ENCODE results near the gene ATRAID. TPM values are rescaled to one million over a fixed set of nuclear protein-coding genes. Genes with fewer than 3 reads are reported as not detected.

Gene ATRAID
- total and polyA plus RNA-seq, 10 of the 15 experiments (the other 5 are each of a cell fraction or from before 2014, with no cell fraction given) = 65.6 to 180 (median 120) TPM

DNA sequence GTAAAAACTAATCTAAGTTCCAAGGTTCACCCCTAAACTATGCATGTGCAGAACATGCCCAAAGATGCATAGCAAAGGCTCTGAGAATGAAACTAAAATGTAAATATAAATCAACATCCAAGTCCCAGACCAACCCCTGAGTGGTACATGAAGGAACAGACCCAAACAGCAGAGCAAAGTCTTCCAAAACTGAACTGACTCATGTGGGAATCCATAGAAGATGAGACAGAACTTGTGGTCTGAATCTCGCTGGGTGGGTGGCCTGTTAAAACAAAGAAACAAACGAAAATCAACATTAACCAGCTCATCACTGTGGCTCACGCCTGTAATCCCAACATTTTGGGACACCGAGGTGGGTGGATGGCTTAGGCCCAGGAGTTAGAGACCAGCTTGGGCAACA is 29.5 kb upstream of the ATRAID start:
- no peaks in the 10 kb centered on the region for H3K36me3 ChIP-seq (ENCODE audit: control insufficient read depth in 2 of 2, insufficient read depth in 2 of 2, low read length in 1 of 2)
- H4K20me1 ChIP-seq (ENCODE audit: control insufficient read depth, insufficient read depth) = no peaks in the 10 kb centered on the region
- peaks cover 6% of the 10 kb centered on the region; the same call in 1 of the 2 replicates for H3K4me1 ChIP-seq (ENCODE audit: control insufficient read depth, insufficient read depth, low read length)
- H3K27me3 ChIP-seq (replicated peaks in 1 of 2; ENCODE audit: control insufficient read depth in 2 of 2, insufficient read depth in 2 of 2, low read length in 1 of 2) = no peaks in the 10 kb centered on the region; a peak in 1 of 4 replicates
- TF ChIP-seq JUND (IDR thresholded peaks at IDR 0.05; ENCODE audit: low read depth, low read length) = no peak
- TF ChIP-seq, protein P1, sequence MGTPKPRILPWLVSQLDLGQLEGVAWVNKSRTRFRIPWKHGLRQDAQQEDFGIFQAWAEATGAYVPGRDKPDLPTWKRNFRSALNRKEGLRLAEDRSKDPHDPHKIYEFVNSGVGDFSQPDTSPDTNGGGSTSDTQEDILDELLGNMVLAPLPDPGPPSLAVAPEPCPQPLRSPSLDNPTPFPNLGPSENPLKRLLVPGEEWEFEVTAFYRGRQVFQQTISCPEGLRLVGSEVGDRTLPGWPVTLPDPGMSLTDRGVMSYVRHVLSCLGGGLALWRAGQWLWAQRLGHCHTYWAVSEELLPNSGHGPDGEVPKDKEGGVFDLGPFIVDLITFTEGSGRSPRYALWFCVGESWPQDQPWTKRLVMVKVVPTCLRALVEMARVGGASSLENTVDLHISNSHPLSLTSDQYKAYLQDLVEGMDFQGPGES (IDR thresholded peaks at IDR 0.05) = no peak
- H3K79me2 ChIP-seq (ENCODE audit: control insufficient read depth, insufficient read depth, low read length) = no peaks in the 10 kb centered on the region
- no peak overlapping the region for H3K27ac ChIP-seq (ENCODE audit: control insufficient read depth, insufficient read depth)
- no peak overlapping the region for H3K9ac ChIP-seq (ENCODE audit: control insufficient read depth, insufficient read depth, low read length)
- FAIRE-seq (no peak), ATAC-seq (no peak), DNase-seq (ENCODE audit: low read depth, low spot score) (no peak)
- ChIA-PET CTCF (interaction anchor here (0.6 to 1.0 kb wide), 2 partner anchors 13 to 435 kb away, joined by 3 to 6 read pairs; no protein-coding TSS in a partner anchor), RAD21 (ENCODE audit: unreplicated experiment) (interaction anchor here (0.6 kb wide), 1 partner anchor 23 kb away, joined by 4 read pairs; no protein-coding TSS in a partner anchor), POLR2A (interaction anchor here (0.6 kb wide), 1 partner anchor 398 kb away, joined by 3 read pairs; no protein-coding TSS in a partner anchor), SMC1A (ENCODE audit: uncharacterized antibody, unreplicated experiment) (interaction anchor here (0.6 to 1.1 kb wide), 2 partner anchors 149 to 429 kb away, joined by 3 read pairs; no protein-coding TSS in a partner anchor)
- no peak overlapping the region for H3K4me2 ChIP-seq (ENCODE audit: control insufficient read depth, insufficient read depth)
- H3K9me3 ChIP-seq (replicated peaks; ENCODE audit: control insufficient read depth, insufficient read depth, low read length) = no peaks in the 10 kb centered on the region
- no TSS peak for BruUV-seq (replicated peaks)
- intact Hi-C loops (cut with micrococcal nuclease; ENCODE audit: unreplicated experiment) = loop anchor here (5.0 kb wide), 1 partner anchor 50 kb away; the partner anchor contains the start of gene PREB
- WGBS (ENCODE audit: insufficient coverage, insufficient replicate concordance, low lambda C conversion rate, missing lambda C conversion rate) = 36% methylated on average over 4 of the region's 4 CpGs
- no peak overlapping the region for H3K4me3 ChIP-seq
- no peak overlapping the region for H2AFZ ChIP-seq (ENCODE audit: control insufficient read depth, low read depth, low read length)
- in situ Hi-C loops (cut with MboI) = no loop called here

DNA sequence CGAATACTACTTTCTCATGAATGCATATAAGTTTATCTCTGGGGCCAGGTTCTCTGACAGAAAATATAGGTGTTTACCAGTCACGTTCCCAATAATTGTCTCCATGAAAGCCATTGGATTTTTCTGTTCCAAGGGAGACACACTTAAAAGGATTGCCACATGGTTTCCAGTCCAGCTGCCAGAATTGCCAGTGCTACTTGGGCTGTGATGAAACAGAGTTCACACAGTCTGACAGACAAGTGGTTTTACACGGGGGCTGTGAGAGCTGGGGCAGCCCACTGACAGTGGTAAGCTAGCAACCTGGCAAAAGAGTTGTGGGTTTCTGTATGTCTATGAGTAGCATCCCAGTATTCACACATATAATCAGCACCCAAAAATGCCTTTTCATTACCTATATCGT is 27.7 kb upstream of the ATRAID start:
- 36% methylated on average over 4 of the region's 4 CpGs for WGBS (ENCODE audit: insufficient coverage, insufficient replicate concordance, low lambda C conversion rate, missing lambda C conversion rate)
- RAD21 ChIA-PET (ENCODE audit: unreplicated experiment) = interaction anchor here (1.4 kb wide), 1 partner anchor 223 kb away, joined by 3 read pairs; no protein-coding TSS in a partner anchor
- no peak for TF ChIP-seq SIX5 (IDR thresholded peaks at IDR 0.05; ENCODE audit: low read depth, low read length, severe bottlenecking)
- no peak for TF ChIP-seq RBBP5 (conservative IDR thresholded peaks at IDR 0.05)
- no peak for TF ChIP-seq NR2C2 (IDR thresholded peaks at IDR 0.05; ENCODE audit: borderline replicate concordance, control insufficient read depth, insufficient read length, low read depth)
- no peak for TF ChIP-seq BCL11A (IDR thresholded peaks at IDR 0.05; ENCODE audit: low read depth, low read length)
- TF ChIP-seq EED (IDR thresholded peaks at IDR 0.05; ENCODE audit: low read depth) = no peak
- no peak for TF ChIP-seq TBL1XR1 (IDR thresholded peaks at IDR 0.05; ENCODE audit: low read depth, low read length)
- TF ChIP-seq, protein P2, sequence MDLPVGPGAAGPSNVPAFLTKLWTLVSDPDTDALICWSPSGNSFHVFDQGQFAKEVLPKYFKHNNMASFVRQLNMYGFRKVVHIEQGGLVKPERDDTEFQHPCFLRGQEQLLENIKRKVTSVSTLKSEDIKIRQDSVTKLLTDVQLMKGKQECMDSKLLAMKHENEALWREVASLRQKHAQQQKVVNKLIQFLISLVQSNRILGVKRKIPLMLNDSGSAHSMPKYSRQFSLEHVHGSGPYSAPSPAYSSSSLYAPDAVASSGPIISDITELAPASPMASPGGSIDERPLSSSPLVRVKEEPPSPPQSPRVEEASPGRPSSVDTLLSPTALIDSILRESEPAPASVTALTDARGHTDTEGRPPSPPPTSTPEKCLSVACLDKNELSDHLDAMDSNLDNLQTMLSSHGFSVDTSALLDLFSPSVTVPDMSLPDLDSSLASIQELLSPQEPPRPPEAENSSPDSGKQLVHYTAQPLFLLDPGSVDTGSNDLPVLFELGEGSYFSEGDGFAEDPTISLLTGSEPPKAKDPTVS (IDR thresholded peaks at IDR 0.05; ENCODE audit: low read depth, low read length) = no peak
- no peak for TF ChIP-seq ZZZ3 (IDR thresholded peaks at IDR 0.05; ENCODE audit: control insufficient read depth, insufficient read length, low read depth)
- no peak for TF ChIP-seq GATAD2B (conservative IDR thresholded peaks at IDR 0.05; ENCODE audit: low read depth)
- TF ChIP-seq WRNIP1 (IDR thresholded peaks at IDR 0.05; ENCODE audit: borderline replicate concordance, low read depth, low read length) = no peak
- no peak for TF ChIP-seq CEBPB (IDR thresholded peaks at IDR 0.05; ENCODE audit: borderline replicate concordance in 1 of 2, low read depth in 2 of 2, low read length in 2 of 2)
- no peak for TF ChIP-seq SMC3 (IDR thresholded peaks at IDR 0.05; ENCODE audit: borderline replicate concordance, low read length)
- no peak for TF ChIP-seq NFXL1 (IDR thresholded peaks at IDR 0.05; ENCODE audit: borderline replicate concordance)
- TF ChIP-seq RUNX3 (IDR thresholded peaks at IDR 0.05; ENCODE audit: low read length) = no peak
- intact Hi-C loops (cut with micrococcal nuclease; ENCODE audit: unreplicated experiment) (loop anchor here (5.0 kb wide), 1 partner anchor 52 kb away; the partner anchor contains the start of gene PREB), in situ Hi-C loops (cut with MboI) (no loop called here)
- SMC1A ChIA-PET (ENCODE audit: uncharacterized antibody, unreplicated experiment) = interaction anchor here (1.2 kb wide), 1 partner anchor 8 kb away, joined by 3 read pairs; no protein-coding TSS in a partner anchor
- FAIRE-seq (no peak), ATAC-seq (no peak), DNase-seq (ENCODE audit: low read depth, low spot score) (no peak)
- Histone ChIP-seq H3K27me3 (replicated peaks in 1 of 2; ENCODE audit: control insufficient read depth in 2 of 2, insufficient read depth in 2 of 2, low read length in 1 of 2) (no peaks in the 10 kb centered on the region), H3K9ac (ENCODE audit: control insufficient read depth, insufficient read depth, low read length) (no peak overlapping the region), H3K79me2 (ENCODE audit: control insufficient read depth, insufficient read depth, low read length) (no peaks in the 10 kb centered on the region), H3K9me3 (replicated peaks; ENCODE audit: control insufficient read depth, insufficient read depth, low read length) (no peaks in the 10 kb centered on the region), H4K20me1 (ENCODE audit: control insufficient read depth, insufficient read depth) (no peaks in the 10 kb centered on the region), H2AFZ (ENCODE audit: control insufficient read depth, low read depth, low read length) (no peak overlapping the region), H3K36me3 (ENCODE audit: control insufficient read depth in 2 of 2, insufficient read depth in 2 of 2, low read length in 1 of 2) (no peaks in the 10 kb centered on the region), H3K4me3 (no peak overlapping the region), H3K4me1 (ENCODE audit: control insufficient read depth, insufficient read depth, low read length) (peaks cover 4% of the 10 kb centered on the region; the same call in 1 of the 2 replicates), H3K27ac (ENCODE audit: control insufficient read depth, insufficient read depth) (no peak overlapping the region), H3K4me2 (ENCODE audit: control insufficient read depth, insufficient read depth) (no peak overlapping the region)
- CTCF ChIA-PET = interaction anchor here (0.9 to 1.7 kb wide), 2 partner anchors 16 to 32 kb away, joined by 3 read pairs; no protein-coding TSS in a partner anchor
- POLR2A ChIA-PET = no interaction called here
- no TSS peak for BruUV-seq (replicated peaks)

All from GM12878 (cell line).